ENCODE measurements around the gene UBE2D1.

DNA sequence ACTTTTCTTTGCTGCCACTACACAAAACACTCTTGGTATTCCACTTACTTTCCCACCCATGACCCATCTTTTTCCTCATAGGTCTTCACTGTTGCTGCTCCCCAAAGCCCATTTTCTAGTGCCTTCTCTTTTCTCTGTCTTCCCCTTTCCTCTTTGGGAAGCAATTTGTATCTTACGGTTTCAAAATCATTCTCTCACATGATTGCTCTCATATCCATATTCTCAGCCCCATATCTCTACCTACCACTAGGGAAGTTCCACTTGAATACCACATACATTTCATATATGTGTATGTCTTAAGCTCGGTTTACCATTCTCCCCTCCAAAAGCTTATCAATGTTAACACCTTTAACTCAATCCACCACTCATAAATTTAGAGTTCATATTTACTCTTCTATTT is 3.2 kb upstream of the UBE2D1 start:
- TF ChIP-seq, protein P1, sequence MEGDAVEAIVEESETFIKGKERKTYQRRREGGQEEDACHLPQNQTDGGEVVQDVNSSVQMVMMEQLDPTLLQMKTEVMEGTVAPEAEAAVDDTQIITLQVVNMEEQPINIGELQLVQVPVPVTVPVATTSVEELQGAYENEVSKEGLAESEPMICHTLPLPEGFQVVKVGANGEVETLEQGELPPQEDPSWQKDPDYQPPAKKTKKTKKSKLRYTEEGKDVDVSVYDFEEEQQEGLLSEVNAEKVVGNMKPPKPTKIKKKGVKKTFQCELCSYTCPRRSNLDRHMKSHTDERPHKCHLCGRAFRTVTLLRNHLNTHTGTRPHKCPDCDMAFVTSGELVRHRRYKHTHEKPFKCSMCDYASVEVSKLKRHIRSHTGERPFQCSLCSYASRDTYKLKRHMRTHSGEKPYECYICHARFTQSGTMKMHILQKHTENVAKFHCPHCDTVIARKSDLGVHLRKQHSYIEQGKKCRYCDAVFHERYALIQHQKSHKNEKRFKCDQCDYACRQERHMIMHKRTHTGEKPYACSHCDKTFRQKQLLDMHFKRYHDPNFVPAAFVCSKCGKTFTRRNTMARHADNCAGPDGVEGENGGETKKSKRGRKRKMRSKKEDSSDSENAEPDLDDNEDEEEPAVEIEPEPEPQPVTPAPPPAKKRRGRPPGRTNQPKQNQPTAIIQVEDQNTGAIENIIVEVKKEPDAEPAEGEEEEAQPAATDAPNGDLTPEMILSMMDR (IDR thresholded peaks at IDR 0.05), result no peak
- no peak for TF ChIP-seq POLR2AphosphoS5 (IDR thresholded peaks at IDR 0.05)

Data from breast epithelium (tissue), 3 donors.